ENCODE results near the gene TSPEAR.
"Not testable (repeated sequence)": the region's sequence is repeated elsewhere in the genome, so short reads cannot be mapped to it uniquely, and the experiment has no call there.

The TSPEAR gene

DNA sequence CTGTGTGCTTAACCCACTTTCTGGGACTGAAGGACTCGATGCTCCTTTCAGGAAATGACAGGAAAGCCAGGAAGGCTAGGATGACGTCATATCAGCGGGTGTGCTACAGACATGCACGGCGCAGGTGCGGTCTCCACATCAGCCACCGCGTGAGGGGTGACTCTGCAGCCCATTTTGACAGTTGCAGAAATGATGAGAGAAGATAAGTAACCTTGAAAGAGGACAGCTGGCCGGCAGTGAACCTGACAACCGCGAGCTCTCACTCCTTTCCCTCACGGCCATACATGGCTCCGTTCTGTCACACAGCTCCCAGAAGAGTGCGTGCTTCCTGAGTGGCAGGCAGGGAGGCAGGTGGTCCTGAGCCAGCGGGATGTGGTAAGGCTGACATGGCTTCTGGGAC is 129.3 kb downstream of the TSPEAR start:
- no peak for DNase-seq

DNA sequence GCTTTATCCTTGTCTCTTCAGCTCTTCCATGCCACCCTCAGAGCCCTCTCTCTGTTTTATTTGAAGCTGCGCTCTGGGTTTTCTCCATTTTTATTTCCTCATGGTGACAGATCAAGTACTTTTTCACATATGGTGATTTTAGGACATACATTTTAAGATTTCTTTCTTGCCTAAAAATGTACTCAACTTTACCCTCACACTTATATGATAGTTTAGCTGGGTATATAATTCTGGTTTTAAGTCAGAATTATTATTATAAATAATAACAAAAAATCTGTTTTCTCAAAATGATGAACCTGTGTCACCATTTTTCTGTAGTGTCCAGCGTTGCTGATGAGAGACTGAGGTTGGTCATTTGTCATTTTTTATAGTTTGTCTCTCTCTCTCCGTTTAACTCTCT is 130.2 kb downstream of the TSPEAR start:
- DNase-seq: no peak

DNA sequence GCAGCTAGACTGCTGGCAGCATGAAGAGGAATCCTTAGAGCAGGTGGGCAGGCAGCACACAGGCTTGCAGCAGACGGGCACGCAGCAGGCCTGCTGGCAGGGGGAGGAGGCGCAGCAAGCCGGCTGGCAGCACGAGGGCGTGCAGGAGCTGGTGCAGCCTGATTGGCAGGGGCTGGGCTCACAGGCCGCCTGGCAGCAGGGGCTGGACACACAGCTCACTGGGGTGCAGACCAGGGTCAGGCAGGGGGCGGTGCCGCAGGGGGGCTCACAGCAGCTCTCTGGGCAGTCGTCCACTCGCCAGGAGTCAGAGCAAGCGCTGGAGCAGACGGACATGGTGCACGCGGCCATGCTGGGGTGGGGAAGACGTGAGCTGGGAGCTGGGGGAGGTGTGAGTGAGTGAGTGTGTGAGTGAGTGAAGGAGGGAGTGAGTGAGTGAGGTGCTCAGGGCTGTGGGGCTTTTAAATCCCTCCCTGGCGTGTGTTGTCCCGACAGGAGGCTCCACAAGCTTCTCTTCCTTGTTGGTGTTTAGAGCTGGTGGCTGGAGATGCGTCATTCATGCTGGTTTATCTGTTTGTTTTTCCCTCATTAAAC is 131.0 kb downstream of the TSPEAR start, which contains the start of gene KRTAP10-5:
Gene KRTAP10-5 (minus strand): TSS at position 374 of the 591 bp plus-strand sequence. CDS start 26 bp downstream, at position 348.
- not testable (repeated sequence) for DNase-seq

DNA sequence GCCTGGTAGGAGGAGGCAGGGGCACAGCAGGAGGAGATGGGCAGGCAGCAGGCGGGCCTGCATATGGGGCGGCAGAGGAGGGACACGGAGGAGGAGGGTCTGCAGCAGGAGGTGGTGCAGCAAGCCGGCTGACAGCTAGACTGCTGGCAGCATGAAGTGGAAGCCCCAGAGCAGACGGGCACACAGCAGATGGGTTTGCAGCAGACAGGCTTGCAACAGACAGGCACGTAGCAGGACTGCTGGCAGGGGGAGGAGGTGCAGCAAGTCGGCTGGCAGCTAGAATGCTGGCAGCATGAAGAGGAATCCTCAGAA is 131.6 kb downstream of the TSPEAR start:
- no peak for DNase-seq

DNA sequence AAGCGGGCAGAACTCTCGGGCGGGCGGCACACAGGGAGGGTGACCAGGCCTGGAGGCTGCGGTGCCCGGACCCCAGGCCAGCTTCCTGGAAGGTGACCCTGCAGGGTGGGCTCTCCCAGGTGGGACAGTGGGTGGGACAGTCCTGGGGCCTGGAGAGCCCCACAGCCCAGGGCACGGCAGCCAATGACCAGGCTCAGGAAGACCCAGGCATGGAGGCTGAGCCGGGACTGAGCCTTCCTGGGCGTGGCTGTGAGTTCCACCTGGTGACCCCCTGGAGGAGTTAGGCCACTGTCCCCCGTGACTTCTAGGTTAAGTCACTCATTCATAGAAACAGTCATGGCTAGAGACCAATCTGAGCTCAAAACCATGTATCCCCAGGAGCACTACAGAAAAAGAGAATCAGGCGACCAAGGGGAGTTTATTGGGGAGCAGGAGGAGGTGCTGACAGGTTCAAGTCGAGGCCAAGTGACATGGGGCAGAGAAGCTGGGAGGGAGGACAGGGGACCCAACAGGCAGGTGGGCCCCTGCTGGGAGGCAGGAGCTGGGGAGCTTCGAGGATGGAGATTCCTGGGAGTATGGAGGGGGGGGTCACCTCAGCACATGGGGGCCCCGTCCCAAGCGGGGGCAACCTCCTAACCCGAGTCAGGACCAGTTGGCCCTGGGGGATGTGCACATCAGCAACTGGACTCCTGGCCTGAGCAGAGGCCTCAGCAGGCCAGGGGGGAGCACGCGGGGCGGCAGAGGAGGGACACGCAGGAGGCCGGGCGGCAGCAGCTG is 132.1 kb downstream of the TSPEAR start:
- DNase-seq: no peak

DNA sequence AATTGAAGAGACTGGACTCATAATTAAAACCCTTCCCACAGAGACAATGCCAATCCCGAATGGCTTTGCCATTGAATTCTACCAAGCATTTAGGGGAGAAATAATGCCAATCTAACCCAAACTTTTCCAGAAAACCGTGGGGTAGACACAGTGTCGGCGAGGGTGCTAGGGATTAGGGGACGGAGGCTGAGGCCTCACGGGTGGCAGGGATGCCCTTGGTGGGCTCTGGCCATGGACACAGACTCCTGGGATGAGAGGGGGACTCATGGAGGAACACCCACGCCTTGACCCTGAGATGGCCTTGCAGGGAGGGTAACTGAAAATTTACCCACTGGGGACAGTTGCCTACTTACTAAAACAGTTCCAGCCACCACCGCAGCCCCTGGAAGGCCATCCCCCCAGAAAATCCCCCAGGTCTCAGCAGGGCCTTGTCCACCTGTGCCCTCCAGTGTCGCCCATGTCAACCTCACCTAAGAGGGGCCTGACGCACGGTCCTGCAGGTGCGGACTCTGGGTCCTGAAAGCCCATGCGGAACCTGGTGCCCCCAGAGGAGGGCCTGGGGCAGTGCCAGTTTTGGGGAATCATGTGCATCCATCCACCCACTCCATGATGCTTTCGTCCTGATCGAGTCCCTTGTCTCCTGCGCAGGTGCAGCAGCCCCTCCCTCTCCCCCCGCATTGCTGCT is 132.9 kb downstream of the TSPEAR start:
- no peak for DNase-seq

DNA sequence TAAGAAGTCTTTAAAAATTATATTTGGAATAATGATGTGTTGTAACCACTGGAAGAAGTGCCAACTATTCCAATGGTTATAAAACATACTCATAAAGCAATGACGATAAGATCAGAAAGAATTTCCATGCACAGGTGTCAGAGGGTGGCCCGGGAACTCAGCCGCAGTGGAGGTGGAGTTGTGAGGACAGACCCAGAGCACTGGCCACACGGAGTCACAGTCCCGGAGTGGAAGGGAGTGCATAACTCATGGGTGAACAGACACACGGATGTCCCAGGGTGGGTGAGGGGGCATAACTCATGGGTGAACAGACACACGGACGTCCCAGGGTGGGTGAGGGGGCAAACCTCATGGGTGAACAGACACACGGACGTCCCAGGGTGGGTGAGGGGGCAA is 135.3 kb downstream of the TSPEAR start:
- DNase-seq: no peak

DNA sequence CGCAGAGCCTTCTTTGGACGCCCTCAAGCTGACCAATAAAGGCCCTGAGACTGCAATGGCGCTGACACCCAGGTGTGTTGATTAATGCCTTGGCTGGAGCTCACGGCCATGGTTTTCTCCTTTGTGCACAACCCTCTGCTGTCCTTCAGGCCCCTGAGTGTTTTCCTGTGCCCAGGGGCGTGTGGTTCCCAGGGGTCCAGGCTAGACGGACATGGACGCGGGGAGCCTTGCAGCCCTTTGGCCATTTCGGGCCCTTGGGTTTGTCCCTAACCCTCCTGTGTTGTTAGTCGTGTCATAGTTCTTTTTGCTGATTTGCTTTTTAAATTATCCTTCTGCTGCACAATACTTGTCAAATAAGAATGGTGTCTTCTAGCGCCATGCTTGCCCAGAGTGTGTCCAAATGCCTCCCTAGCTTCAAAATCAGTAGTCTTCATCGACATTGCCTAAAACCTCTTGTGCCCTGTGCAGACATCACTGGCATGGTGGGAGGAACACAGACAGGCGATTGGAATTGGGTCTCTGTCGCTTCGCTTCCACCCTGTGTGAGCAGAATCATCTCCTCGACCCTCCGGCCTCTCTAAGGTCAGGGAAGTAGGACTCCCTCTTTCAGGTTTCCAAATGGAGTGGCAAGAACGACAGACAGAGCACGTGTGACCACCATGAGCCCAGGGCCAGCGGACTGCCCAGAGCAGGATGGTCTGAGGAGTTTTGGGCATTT is 135.9 kb downstream of the TSPEAR start:
- no peak for DNase-seq

DNA sequence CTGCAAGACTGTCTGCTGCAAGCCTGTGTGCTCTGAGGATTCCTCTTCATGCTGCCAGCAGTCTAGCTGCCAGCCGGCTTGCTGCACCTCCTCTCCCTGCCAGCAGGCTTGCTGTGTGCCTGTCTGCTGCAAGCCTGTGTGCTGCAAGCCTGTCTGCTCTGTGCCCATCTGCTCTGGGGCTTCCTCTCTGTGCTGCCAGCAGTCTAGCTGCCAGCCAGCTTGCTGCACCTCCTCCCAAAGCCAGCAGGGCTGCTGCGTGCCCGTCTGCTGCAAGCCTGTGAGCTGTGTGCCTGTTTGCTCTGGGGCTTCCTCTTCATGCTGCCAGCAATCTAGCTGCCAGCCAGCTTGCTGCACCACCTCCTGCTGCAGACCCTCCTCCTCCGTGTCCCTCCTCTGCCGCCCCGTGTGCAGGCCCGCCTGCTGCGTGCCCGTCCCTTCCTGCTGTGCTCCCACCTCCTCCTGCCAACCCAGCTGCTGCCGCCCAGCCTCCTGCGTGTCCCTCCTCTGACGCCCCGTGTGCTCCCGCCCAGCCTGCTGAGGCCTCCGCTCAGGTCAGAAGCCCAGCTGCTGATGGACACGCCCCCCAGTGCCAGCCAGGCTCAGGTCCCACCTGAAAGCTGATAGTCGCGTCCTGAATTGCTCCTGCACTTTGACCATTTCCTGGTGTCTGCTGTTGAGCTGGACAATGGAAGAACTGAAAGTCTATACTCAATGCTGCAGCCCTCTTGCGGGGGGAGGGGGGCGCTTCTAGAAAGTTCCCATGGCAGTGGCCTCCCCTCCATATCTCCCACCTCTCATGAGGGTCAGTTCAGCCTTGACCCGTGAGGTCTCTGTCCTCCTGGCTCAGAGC is 136.7 kb downstream of the TSPEAR start:
- DNase-seq: no peak

DNA sequence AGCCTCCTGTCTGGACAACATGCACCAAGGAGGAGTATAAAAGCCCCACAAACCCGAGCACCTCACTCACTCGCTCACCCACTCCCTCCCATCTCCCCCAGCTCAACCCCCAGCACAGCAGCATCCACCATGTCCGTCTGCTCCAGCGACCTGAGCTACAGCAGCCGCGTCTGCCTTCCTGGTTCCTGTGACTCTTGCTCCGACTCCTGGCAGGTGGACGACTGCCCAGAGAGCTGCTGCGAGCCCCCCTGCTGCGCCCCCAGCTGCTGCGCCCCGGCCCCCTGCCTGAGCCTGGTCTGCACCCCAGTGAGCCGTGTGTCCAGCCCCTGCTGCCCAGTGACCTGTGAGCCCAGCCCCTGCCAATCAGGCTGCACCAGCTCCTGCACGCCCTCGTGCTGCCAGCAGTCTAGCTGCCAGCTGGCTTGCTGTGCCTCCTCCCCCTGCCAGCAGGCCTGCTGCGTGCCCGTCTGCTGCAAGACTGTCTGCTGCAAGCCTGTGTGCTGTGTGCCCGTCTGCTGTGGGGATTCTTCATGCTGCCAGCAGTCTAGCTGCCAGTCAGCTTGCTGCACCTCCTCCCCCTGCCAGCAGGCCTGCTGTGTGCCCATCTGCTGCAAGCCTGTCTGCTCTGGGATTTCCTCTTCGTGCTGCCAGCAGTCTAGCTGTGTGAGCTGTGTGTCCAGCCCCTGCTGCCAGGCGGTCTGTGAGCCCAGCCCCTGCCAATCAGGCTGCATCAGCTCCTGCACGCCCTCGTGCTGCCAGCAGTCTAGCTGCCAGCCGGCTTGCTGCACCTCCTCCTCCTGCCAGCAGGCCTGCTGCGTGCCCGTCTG is 137.5 kb downstream of the TSPEAR start, which contains the start of gene KRTAP10-4:
Gene KRTAP10-4 (plus strand): TSS at position 100 of the 827 bp plus-strand sequence. CDS start 30 bp downstream, at position 130.
- not testable (repeated sequence) for DNase-seq

DNA sequence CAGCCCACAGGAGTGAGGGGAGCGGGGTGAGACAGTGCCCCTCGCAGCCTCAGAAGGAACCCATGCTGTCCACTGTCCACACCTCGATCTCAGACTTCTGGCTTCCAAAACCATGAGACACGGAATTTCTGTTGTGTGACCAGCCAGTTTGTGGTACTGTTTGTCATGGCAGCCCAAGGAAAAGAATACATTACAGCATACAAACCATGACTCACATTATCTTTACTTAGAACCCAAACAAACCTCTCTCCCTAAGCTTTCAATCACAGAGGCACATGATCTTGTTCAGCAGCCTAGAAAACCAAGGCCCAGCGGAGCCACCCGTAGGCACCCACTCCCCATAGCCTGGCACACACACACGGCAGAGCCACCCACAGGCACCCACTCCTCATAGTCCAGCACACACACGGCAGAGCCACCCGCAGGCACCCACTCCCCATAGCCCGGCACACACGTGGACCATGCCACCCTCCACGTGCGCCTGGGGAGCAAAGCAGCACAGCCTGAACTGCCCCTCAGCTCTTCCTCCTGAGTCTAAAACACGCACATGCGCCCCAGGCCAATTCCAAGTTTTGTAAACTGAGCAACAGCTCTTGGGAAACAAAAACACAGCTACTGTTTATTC is 138.3 kb downstream of the TSPEAR start:
- DNase-seq: no peak

DNA sequence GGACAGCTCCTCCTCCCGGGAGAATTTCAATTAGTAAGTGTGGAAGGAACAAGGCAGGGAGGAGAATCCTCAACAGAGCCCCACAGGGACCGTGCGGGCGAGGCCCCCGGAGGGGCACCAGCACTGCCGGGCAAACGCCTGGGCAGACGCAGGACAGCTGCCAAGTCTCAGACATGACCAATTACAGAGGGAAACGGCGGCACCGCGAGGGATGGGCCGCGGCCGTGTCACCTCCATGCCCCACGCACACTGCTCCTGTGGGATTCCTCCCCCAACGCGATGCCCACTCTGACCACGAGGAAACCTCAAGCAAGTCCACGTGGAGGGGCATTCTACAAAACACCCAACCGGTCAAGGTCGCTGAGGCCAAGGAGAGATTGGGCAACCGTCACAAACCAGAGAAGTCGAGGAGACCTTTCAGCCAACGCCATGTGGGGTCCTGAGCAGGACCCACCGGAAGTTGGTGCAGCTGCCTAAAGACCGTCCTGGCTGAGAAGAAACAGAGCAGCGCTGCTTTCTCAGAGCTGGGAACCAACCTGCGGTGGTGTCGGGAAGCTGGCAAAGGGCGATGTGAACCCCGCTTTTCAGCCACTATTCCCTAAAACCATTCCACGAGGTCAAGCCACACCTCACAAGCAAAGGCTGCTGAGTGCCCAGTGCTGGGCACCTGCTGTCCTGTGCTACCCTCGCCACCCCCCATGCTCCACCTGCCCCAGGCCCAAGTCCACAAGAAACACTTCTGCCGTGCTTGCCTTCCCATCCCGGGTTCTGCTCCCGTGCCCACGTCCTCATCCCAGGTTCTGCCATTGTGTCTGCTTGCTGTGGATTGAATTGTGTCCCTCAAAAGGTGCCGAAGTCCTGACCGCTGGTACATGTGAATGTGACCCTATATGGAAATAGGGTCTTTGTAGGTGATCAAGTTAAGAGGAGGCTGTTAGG is 139.3 kb downstream of the TSPEAR start:
- no peak for DNase-seq

DNA sequence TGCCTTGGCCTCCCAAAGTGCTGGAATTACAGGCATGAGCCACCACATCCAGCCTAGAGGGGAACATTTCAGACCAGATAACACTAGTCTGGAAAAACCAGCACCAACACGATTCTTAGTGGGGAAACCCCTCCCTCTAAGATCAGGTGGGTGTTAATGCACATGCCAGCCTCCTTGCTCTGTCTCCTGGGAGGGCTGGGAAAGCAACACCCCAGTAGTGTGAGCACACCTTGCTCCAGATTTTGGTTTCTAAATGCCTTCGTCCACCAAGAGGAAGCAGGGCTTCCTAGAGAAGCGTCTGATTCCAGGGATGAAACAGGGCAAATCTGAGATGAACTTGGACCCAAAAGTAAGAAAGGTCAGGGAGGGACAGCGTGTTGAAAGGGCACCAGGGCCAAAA is 140.1 kb downstream of the TSPEAR start:
- DNase-seq: no peak

DNA sequence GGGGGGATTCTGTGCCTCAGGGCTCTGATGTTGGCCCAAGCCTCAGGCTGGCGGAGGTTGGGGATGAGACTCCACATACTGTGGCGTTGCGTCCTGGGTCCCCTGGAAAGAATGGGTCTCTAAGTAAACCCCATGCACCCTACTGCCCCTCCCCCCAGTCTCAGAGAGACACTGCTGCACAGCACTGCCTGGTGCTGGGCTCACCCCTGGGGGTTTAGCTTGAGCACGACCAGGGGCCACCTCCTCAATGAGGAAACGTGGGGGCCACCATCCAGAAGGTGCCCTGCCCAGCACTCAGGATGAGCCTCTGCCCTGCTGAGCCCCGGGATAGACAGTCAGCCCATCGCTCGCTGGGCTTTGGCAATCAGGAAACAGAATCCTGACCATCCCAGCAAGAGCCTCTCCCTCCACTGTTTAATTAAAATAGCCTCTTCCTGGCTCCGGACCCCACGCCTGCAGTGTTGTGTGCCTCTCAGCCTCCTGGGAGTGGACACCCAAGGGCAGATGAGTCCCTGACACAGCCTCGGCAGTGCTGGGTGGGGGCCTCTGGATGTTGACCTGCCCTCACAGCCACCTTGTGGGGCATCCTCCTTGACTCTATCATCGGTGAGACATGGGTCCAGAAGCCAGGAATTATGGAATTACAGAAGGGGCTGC is 141.4 kb downstream of the TSPEAR start:
- no peak for DNase-seq

DNA sequence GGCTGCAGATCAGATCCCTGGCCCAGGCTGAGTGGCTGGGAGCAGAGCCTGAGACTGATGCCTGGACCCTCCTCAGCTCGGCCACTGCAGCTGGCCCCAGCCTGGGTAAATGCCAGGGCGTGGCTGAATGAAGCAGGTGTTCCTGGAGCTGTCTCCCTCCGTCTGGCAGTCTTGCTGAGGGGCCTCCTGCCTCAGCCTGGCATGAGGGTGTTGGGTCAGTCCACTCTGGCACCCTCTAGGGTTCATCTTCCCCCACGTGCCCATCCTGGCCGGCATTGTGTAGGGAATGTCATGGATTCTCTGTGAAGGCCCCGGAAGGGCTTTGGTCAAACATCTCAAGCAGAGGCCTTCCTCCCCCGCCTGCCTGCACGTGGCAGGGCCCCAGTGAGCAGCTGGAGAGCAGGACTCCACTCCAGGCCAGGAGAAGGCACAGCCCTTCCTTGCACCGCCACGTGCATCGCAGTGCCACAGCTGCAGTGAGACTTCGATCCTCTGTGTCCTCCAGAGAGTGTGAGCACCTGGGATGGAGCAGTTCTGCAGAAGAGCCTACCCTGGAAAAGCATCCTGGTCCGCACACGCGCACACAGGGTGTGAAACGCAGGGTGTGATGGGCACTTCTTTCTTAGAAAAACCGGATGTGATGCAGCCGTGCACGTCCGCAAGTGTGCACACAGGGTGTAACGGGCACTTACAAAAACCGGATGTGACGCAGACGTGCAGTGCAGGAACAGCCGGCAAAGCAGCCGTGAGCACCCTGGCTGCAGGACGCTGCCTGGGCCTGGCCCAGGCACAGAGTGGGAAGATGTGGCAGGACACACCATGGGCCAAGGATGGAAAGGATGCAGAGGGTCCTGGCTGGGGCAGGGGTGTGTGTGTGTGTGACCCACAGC is 142.5 kb downstream of the TSPEAR start:
- no peak for DNase-seq

DNA sequence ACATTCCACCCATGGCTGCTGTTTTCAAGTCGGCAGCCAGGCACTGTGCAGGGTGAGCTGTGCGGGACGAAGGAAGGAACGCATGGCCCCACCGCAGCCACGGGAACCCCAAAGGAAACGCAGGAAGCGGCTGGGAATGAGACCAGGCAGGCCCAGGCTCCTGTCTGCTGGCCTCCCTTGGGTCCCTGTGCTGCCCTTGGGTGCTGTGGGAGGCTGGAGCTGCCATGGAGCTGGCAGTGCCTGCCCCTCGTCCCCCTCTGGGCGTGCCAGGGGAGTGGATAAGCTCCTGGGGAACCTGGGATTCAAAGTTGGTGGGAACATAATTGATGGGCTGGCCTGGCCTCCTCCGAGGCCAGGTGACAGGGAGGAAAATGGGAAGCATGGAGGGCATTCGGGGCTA is 143.1 kb downstream of the TSPEAR start:
- DNase-seq: no peak

DNA sequence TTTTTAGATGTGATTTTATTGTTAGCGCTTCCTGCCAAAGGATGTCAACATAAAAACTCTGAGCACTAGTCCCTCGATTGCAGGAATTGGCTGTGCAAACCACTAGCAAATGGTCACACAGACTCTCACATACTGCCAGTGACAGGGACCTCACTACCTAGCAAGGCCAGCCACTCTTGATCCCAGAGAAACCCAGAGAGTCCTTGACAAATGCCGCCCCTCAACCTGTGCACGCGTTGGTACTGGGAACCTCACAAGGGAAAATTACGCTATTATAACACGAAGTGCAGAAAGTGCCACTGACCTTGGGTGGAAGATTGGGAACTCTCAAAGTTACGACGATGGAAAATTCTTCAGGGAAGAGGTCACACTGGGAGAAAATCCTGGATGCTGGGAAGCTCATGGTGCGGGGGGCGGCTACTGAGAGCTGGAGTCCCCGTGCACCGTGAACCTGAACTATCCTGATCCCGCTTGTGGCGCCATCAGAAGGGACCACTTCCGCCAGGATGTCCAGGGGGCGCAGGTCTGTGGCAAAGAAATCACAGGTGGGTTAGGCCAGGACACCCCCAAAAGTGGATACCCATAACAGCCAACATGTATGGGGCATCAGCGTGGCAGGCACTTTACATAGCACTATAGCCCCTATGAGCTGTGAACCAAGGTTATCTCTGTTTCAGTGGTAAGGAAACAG is 143.7 kb downstream of the TSPEAR start:
- no peak for DNase-seq

DNA sequence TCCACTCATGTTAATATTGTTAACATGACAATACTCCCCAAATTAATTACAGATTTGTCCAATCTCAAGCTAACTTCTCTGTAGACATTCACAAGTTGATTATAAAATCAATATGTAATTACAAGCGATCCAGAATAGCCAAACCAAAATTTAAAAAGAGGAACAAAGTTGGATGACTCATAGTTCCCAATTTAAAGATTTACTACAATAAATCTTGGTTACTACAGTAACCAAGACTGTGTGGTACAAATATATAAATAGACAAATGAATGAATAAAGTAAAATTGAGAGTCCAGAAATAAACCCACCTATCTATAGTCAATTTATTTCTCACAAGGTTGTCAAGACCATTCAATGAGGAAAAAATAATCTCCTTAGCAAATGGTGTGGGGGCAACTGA is 145.0 kb downstream of the TSPEAR start:
- DNase-seq: no peak

Measured in right hindlimb (tissue), 1 donor.